Activated CD8-positive, alpha-beta memory T cell treated with anti-CD3 and anti-CD28 coated beads, Interleukin-2, amount 50 U/mL, for 4 hours (primary cell): Measurements from ENCODE around the gene HEATR5B.
"Not testable (repeated sequence)": the region's sequence is repeated elsewhere in the genome, so short reads cannot be mapped to it uniquely, and the experiment has no call there.

ENCODE experiments used
- DNase-seq: peaks from one replicate; pipeline ENCODE4 v3.0.0-alpha.2; 2020

Gene HEATR5B

GRCh38 chr2:37061013-37061711, 23.0 kb downstream of the HEATR5B start:
- DNase-seq, result no peak

- no peak for DNase-seq
Measured at GRCh38 chr2:37060446-37060845, 23.7 kb downstream of the HEATR5B start.

- no peak for DNase-seq
Measured at GRCh38 chr2:37059841-37060240, 24.3 kb downstream of the HEATR5B start.

- no peak for DNase-seq
Measured at GRCh38 chr2:37052600-37053332, 31.4 kb downstream of the HEATR5B start.

GRCh38 chr2:37039580-37039979, 44.6 kb downstream of the HEATR5B start:
- no peak for DNase-seq

GRCh38 chr2:37037771-37038170, 46.4 kb downstream of the HEATR5B start:
- no peak for DNase-seq

- no peak for DNase-seq
Measured at GRCh38 chr2:37029758-37030157, 54.4 kb downstream of the HEATR5B start.

GRCh38 chr2:37026050-37026449, 58.1 kb downstream of the HEATR5B start:
- DNase-seq, result no peak

GRCh38 chr2:37020887-37021796, 63.0 kb downstream of the HEATR5B start:
- DNase-seq, result no peak

GRCh38 chr2:37020212-37020886, 63.8 kb downstream of the HEATR5B start:
- DNase-seq, result no peak

GRCh38 chr2:37013315-37013641, 70.9 kb downstream of the HEATR5B start:
- DNase-seq, result no peak

GRCh38 chr2:37011130-37011529, 73.0 kb downstream of the HEATR5B start:
- no peak for DNase-seq

GRCh38 chr2:37005118-37005868, 78.9 kb downstream of the HEATR5B start:
- no peak for DNase-seq

- DNase-seq, result no peak
Measured at GRCh38 chr2:37000988-37001556, 83.1 kb downstream of the HEATR5B start.

GRCh38 chr2:37000318-37000717, 83.9 kb downstream of the HEATR5B start:
- no peak for DNase-seq

GRCh38 chr2:36999416-36999815, 84.8 kb downstream of the HEATR5B start:
- DNase-seq, result not testable (repeated sequence)

- DNase-seq, result no peak
Measured at GRCh38 chr2:36993841-36994620, 90.1 kb downstream of the HEATR5B start.

- no peak for DNase-seq
Measured at GRCh38 chr2:36988008-36988407, 96.2 kb downstream of the HEATR5B start.

GRCh38 chr2:36982467-36982866, 101.7 kb downstream of the HEATR5B start:
- DNase-seq, result no peak

GRCh38 chr2:36981911-36982310, 102.3 kb downstream of the HEATR5B start:
- DNase-seq, result no peak

- not testable (repeated sequence) for DNase-seq
Measured at GRCh38 chr2:36979007-36979406, 105.2 kb downstream of the HEATR5B start.
